Urinary bladder (tissue), 4 donors: ENCODE measurements around the gene MON1B. TPM values are rescaled to one million over a fixed set of nuclear protein-coding genes. Genes with fewer than 3 reads are reported as not detected.

ENCODE experiments used
- DNase-seq: peaks from one replicate; pipeline ENCODE4 v3.0.0-alpha.2; 2015; ENCODE audit errors: extremely low spot score
- H3K27ac ChIP-seq: one replicate; pipeline ENCODE4 v1.5.1; 2013; ENCODE audit warnings: low read depth, mild to moderate bottlenecking, moderate library complexity
- H3K36me3 ChIP-seq: one replicate; pipeline ENCODE4 v1.6.1; 2013; ENCODE audit warnings: mild to moderate bottlenecking, moderate library complexity; ENCODE audit not compliant: insufficient read depth
- H3K4me1 ChIP-seq: one replicate; pipeline ENCODE4 v1.6.1; 2013; ENCODE audit warnings: mild to moderate bottlenecking, moderate library complexity; ENCODE audit not compliant: insufficient read depth
- H3K4me3 ChIP-seq: one replicate; pipeline ENCODE4 v1.5.1; 2013; ENCODE audit warnings: low read depth, low read length
- whole genome bisulfite sequencing: extraction: QIAGEN DNeasy Blood & Tissue Kit; methylation state at CpG from one replicate; pipeline ENCODE4 v1.1.7; 2013; 5-methylcytosine and 5-hydroxymethylcytosine counted together
- polyA plus RNA-seq: library from polyadenylated mRNA; stranded (reverse); fragments of 200-250 nt; gene quantifications from one replicate; pipeline ENCODE4 v1.2.3, GENCODE V29; 2013
- total RNA-seq: library from RNA; depleted of rRNA; stranded (reverse); fragments of >200 nt; gene quantifications from one replicate; pipeline ENCODE4 v1.2.3, GENCODE V29; 2014
- donor health status: healthy with polysubstance abuse.
- donor health status: healthy.

MON1B gene
- total and polyA plus RNA-seq, 2 donors: 5.5 to 24.1 TPM

- DNase-seq: no peak
- H3K27ac ChIP-seq: peak overlapping the region; percentile 55
- no peaks in the 10 kb centered on the region for H3K4me1 ChIP-seq
- H3K36me3 ChIP-seq: no peaks in the 10 kb centered on the region
- peak overlapping the region; percentile 74 for H3K4me3 ChIP-seq
- WGBS: 17% methylated on average over 62 of the region's 62 CpGs
Observed at GRCh38 chr16:77212741-77213541, 22.0 kb downstream of the MON1B start.

GRCh38 chr16:77213542-77214106 lies 22.6 kb downstream of the MON1B start:
- H3K4me3 ChIP-seq: no peak overlapping the region
- H3K27ac ChIP-seq: no peak overlapping the region
- WGBS: 82% methylated on average over 15 of the region's 15 CpGs
- H3K4me1 ChIP-seq: no peaks in the 10 kb centered on the region
- no peak for DNase-seq
- no peaks in the 10 kb centered on the region for H3K36me3 ChIP-seq

- Histone ChIP-seq H3K4me1 (no peaks in the 10 kb centered on the region), H3K27ac (no peak overlapping the region)
Observed at GRCh38 chr16:77214411-77215138, 23.6 kb downstream of the MON1B start.

GRCh38 chr16:77219437-77219836 lies 28.4 kb downstream of the MON1B start:
- Histone ChIP-seq H3K36me3 (no peaks in the 10 kb centered on the region), H3K4me1 (no peaks in the 10 kb centered on the region), H3K27ac (no peak overlapping the region), H3K4me3 (no peak overlapping the region)
- DNase-seq: no peak
- 72% methylated on average over 3 of the region's 3 CpGs for WGBS

More at GRCh38 chr16:77214411-77215138, 23.6 kb downstream of the MON1B start:
- WGBS: 88% methylated on average over 12 of the region's 12 CpGs
- no peak overlapping the region for H3K4me3 ChIP-seq
- no peak for DNase-seq
- no peaks in the 10 kb centered on the region for H3K36me3 ChIP-seq

- Histone ChIP-seq H3K36me3 (no peaks in the 10 kb centered on the region), H3K4me1 (no peaks in the 10 kb centered on the region), H3K4me3 (no peak overlapping the region), H3K27ac (no peak overlapping the region)
- 68% methylated on average over 3 of the region's 3 CpGs for WGBS
- no peak for DNase-seq
Observed at GRCh38 chr16:77220427-77220826, 29.4 kb downstream of the MON1B start.

- H3K4me1 ChIP-seq: no peaks in the 10 kb centered on the region
- 73% methylated on average over 4 of the region's 4 CpGs for WGBS
- no peaks in the 10 kb centered on the region for H3K36me3 ChIP-seq
- no peak overlapping the region for H3K4me3 ChIP-seq
- no peak overlapping the region for H3K27ac ChIP-seq
- no peak for DNase-seq
Observed at GRCh38 chr16:77221482-77221881, 30.5 kb downstream of the MON1B start.

- Histone ChIP-seq H3K27ac (no peak overlapping the region), H3K4me1 (no peaks in the 10 kb centered on the region), H3K36me3 (no peaks in the 10 kb centered on the region), H3K4me3 (no peak overlapping the region)
- WGBS: 61% methylated on average over 10 of the region's 10 CpGs
- no peak for DNase-seq
Observed at GRCh38 chr16:77223184-77223583, 32.2 kb downstream of the MON1B start.

GRCh38 chr16:77225182-77225581 lies 34.2 kb downstream of the MON1B start:
- 86% methylated on average over 3 of the region's 3 CpGs for WGBS
- H3K36me3 ChIP-seq: no peaks in the 10 kb centered on the region
- DNase-seq: no peak
- H3K4me1 ChIP-seq: no peaks in the 10 kb centered on the region
- no peak overlapping the region for H3K27ac ChIP-seq
- H3K4me3 ChIP-seq: no peak overlapping the region

GRCh38 chr16:77227745-77228144 lies 36.8 kb downstream of the MON1B start:
- no peaks in the 10 kb centered on the region for H3K4me1 ChIP-seq
- H3K27ac ChIP-seq: no peak overlapping the region
- no peak overlapping the region for H3K4me3 ChIP-seq
- 88% methylated on average over 5 of the region's 5 CpGs for WGBS
- no peaks in the 10 kb centered on the region for H3K36me3 ChIP-seq
- no peak for DNase-seq

GRCh38 chr16:77231047-77231446 lies 40.1 kb downstream of the MON1B start:
- 70% methylated on average over 3 of the region's 3 CpGs for WGBS
- no peak overlapping the region for H3K4me3 ChIP-seq
- DNase-seq: no peak

GRCh38 chr16:77233799-77234519 lies 43.0 kb downstream of the MON1B start:
- Histone ChIP-seq H3K4me1 (peaks cover 3% of the 10 kb centered on the region), H3K36me3 (no peaks in the 10 kb centered on the region), H3K4me3 (no peak overlapping the region), H3K27ac (no peak overlapping the region)
- 75% methylated on average over 9 of the region's 9 CpGs for WGBS
- DNase-seq: no peak

More at GRCh38 chr16:77231047-77231446, 40.1 kb downstream of the MON1B start:
- H3K36me3 ChIP-seq: no peaks in the 10 kb centered on the region
- no peak overlapping the region for H3K27ac ChIP-seq
- peaks cover under 1% of the 10 kb centered on the region for H3K4me1 ChIP-seq

GRCh38 chr16:77234611-77235010 lies 43.6 kb downstream of the MON1B start:
- WGBS: 32% methylated on average over 11 of the region's 11 CpGs
- no peaks in the 10 kb centered on the region for H3K36me3 ChIP-seq
- no peak overlapping the region for H3K4me3 ChIP-seq
- DNase-seq: no peak
- peaks cover 3% of the 10 kb centered on the region for H3K4me1 ChIP-seq
- H3K27ac ChIP-seq: no peak overlapping the region

- Histone ChIP-seq H3K36me3 (no peaks in the 10 kb centered on the region), H3K4me3 (no peak overlapping the region), H3K4me1 (peaks cover 3% of the 10 kb centered on the region), H3K27ac (no peak overlapping the region)
- WGBS: under 1% methylated on average over 21 of the region's 21 CpGs
- DNase-seq: peak; percentile 54
Observed at GRCh38 chr16:77236063-77236511, 45.1 kb downstream of the MON1B start.
